Measurements from ENCODE around the gene CD163L1.

DNA sequence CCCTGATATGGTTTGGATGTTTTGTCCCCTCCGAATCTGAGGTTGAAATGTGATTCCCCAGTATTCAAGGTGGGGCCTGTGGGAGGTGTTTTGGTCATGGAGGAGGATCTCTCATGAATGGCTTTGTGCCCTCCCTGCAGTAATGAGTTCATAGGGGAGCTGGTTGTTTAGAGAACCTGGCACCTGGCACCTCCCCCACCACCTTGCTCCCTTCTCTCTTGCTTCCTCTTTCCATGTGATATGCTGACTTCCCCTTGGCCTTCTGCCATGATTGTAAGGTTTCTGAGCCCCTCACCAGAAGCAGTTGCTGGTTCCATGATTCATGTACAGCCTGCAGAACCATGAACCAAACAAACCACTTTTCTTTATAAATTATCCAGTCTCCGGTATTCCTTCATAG, 32.6 kb downstream of the CD163L1 start:
- TF ChIP-seq, protein P1, sequence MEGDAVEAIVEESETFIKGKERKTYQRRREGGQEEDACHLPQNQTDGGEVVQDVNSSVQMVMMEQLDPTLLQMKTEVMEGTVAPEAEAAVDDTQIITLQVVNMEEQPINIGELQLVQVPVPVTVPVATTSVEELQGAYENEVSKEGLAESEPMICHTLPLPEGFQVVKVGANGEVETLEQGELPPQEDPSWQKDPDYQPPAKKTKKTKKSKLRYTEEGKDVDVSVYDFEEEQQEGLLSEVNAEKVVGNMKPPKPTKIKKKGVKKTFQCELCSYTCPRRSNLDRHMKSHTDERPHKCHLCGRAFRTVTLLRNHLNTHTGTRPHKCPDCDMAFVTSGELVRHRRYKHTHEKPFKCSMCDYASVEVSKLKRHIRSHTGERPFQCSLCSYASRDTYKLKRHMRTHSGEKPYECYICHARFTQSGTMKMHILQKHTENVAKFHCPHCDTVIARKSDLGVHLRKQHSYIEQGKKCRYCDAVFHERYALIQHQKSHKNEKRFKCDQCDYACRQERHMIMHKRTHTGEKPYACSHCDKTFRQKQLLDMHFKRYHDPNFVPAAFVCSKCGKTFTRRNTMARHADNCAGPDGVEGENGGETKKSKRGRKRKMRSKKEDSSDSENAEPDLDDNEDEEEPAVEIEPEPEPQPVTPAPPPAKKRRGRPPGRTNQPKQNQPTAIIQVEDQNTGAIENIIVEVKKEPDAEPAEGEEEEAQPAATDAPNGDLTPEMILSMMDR (conservative IDR thresholded peaks at IDR 0.05; ENCODE audit: low read length) = no peak
- no peak for TF ChIP-seq EZH2phosphoT487 (IDR thresholded peaks at IDR 0.05; ENCODE audit: borderline replicate concordance, low read depth, low read length)
